HG03159 (cell line): ENCODE data around the gene NRP2.

Source experiments
- ATAC-seq: cut with Tn5 transposase; IDR thresholded peaks from one replicate; pipeline ENCODE4 v1.9.1; 2021; ENCODE audit warnings: mild to moderate bottlenecking, moderate library complexity; ENCODE audit not compliant: unreplicated experiment

NRP2 gene

DNA sequence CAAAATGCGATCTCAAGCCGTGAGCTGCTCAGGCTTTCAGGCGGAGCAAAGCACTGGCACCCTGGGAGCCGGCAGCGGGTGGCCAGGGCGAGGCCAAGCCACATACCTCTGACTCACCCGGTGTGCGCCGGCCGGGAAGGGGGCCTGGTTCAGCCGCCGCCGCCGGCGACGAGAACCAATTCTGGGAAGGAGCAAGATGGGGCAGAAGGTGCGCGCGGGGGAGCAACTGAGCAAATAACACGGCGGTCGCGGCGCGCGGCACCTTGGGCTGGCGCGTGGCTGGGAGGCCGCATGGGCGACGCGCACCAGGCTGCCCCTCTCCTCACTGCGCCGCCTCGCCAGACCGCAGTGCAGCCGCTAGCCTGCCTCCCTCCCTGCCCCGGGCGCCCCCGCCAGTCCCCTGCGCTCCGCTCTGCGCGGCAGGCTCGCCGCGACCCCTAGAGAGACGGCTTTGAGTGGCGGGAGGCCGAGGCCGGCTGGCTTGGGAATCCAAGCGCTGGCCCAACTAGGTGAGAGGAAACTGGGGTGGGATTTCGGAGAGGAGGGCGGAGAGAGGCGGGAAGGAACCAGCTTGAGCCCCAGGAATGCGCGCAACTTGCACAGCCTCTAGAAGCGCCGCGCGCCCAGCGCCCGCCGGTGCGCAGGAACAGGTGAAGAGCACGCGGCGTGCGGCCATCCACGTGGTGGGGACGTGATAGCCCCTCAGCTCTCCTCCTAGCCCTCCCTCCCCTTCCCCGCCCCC, 3.2 kb downstream of the NRP2 start:
- ATAC-seq = no peak

DNA sequence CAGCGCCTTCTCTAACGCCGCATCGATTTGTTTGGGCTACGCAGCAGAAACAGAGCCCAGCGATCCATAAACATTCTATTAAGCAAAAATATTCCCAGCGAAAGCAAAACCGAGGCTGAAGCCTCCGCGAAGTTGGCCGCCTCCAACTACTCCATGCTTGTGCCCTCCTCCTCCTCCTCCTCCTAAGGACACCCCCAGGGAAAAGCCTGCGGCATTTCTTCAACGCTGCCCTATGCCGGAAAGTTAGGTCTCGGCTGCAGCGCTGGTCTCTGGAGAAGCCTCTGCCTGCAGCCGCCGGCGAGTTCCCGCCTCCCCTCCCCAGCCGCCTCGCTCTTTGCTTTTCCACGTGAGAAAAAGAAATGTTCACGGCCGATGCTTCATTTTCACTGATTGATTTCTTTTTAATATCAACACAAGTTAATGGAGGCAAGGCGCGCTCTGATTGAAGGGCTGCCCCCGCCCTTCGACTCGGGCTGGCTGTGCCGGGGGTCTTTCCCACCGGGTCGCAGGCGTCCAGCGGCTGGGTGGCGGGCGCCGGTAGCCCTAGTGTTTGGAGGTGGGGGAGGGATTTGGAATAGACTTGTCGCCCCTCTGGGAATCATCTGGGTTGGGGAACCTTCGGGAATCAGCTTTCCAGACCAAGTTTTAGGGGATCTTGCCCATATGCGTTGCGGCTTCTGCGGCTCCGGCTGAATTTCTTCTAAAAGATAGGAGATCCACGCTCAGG, 3.9 kb downstream of the NRP2 start:
- ATAC-seq = no peak

DNA sequence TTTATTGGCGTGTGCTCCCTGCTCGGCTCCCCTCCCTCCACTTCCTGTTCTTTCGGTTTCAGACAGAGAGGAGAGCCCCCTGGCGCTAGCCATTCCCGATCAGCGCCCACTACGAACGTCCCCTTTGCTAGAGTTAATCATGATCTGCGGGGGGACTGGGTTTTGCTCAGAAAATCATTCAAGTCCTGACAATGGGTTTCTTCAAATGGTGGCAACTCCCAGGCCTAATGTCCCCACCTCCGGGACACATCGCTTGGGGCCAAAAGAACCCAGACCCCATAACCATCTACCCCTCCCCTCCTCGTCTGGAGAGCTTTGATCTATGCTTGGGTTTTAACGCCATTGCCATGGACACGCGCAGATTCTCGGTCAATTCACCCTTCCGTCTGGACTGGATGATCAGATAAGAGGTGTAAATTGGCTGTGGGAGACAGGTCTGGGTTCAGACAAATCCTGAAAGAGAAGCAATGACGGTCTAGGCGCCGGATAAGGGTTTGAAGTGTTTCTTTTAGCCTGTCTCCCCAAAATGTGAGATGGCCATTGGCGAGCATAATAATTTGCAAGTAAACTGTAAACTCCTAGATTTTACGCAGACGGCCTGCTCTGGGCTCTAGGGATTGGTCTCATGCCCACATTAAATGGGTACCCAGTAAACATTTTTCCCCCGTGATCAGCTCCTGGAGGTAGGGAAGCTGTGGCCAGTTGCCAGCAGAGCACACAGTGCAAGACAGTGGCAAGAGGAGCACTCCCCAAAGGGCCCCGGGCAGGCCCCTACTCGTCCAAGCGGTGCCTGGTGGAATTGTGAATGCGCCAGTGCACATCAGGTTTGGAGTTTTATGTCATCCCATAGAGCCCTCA, 4.7 kb downstream of the NRP2 start:
- no peak for ATAC-seq

DNA sequence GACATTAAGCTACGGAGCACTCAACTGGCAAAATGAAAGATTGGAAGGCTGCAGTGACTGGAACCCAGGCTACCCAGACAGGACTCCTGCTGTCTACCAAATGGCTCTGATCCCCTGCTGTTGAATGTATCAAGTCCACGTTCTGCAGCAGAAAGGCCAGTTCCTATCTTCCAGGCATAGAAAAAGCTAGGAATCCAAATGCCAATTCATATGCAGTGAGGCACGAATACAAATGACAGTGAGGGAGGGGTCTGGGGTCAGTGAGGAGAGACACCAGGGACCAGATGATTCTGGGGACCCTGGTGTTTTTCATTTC, 5.3 kb downstream of the NRP2 start:
- ATAC-seq = no peak

DNA sequence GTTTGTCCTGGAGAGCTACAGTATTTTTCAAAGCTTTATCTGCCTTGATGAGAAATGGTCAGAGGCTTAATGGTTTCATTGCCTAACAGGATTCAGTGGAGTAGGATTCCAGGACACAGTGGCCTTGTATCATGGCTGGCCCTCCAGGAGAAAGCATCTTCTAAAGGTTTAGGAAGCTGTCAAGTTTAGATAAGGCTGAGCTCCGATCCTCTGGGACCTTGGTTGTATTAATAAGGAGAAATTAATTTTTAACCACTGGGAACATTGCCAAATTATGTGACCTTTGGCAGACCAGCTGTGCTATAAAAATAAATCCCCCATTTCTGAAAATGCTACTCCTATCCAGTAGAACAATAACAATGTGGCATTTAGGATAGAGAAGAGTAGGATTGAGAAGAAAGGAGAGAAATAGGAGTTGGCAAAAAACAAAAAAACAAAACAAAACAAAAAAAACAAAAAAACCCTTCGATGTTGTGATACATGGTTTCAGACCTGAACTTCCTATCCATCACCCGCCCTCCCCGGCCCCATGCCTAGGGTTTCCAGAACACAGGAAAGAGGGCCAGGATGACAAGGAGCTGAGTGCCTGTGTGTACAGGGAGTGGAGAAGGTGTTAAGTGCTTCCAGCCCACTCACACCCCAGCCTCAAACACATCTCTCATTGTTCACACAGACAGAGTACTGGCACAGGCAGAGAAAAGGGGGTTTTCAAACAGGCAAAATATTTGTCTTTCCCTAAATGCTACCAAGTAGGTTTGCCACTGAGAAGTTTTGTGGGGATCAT, 6.3 kb downstream of the NRP2 start:
- no peak for ATAC-seq

DNA sequence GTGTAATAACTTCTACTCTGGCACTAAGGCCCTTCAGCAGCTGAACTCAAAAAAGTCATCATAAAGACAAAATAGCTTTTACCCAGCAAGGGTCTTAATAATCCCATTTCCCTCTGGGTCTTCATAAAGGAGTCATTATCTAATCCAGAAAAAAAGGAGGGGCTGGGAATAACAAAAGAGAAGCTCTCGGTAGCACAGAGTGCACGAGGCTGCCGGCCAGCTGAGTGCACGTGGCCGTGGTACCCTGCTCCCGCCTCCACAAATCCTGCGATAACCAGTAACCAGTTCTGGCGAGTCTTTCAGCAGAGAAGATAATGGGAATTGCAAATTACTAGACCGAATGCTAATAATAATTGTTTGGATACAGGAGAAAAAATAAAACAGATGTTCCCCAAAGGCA, 7.5 kb downstream of the NRP2 start:
- no peak for ATAC-seq

DNA sequence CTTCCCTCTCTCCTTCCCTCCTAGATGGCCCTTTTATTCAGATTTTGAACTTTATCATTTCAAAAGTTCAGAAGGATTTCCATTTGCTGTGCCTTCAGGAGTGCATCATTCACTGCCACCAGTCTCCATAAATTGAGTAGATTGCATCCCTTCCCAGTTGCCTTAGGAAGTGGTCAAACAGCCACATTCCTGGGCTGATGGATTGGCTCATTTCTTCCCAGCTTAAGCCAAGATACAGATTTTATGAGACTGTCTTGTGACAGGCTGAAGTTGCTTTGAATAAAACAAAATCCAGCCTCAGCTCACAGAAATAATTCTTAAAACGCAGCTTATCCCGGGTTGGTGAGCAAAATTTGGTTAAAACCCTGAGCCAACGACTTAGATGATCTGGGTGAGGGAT, 9.8 kb downstream of the NRP2 start:
- ATAC-seq = no peak

DNA sequence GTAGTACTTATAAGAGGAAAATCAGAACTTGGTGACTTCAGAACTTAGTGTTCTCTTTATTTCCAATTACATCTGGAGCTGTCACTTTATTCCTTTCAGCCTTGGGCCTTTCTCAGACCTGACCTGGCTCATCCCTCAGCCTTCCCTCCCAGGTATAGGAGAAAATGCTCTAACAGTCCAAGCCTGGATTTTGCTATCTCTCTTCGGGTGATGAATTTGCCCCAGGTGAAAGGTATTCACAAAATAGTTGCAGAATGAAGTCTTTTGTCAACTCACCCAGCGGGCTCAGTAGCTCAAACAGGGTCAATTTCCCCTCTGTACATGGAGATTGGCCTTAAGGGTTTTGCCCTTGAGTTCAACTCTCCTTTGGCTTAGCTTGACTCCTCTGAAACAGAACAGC, 12.0 kb downstream of the NRP2 start:
- ATAC-seq = no peak

DNA sequence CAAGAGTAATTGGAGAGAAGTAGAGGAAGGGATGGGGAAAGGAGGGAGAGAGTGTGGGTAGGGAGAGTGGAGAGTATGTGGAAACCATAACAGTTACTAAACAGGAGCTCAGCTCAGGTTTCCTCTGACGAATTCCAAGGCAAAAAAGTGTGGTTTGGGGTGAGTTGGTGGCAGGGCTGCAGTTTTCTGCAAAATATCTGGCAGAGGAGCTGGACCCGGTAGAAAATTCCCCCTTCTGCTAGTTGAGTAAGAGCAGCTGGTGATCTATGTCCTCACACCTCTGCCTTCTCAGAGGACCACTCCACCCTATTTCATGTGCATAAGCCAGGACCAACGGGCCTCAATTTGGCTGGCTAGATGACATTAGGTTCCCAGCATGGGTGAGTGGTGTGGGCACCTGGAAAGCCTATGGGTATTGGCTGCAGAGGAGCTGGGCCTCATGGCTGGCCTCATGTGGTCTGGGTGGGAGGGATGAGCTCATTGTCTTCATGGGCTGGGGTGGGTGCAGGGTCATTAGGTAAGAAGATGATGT, 13.2 kb downstream of the NRP2 start:
- no peak for ATAC-seq

DNA sequence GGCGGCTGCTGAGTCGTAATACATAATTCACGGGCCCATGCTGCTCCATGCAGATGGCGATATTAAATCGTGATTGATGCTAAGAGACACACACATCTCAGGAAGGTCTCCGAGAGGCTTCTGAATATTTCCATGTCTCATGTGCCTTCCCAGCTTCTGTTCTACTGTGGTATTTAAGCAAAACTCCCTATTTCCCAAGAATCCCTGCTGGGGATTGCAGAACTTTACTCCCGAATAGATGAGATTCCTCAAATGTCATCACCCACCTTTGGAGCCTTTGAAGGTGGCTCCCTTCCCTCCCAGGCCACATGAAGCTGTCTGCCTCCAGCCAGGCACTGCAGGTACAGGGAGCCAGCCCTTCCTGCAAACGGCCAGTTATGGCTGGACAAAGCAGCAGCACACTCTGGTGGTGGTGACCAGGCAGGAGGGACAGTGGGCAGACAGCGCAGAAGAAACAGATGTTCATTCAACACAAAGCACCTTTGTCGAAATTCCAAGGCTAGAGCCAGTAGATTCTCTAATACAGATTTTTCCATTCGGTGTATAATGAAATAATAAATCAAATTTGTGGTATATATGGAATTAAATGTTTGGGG, 14.1 kb downstream of the NRP2 start:
- no peak for ATAC-seq

DNA sequence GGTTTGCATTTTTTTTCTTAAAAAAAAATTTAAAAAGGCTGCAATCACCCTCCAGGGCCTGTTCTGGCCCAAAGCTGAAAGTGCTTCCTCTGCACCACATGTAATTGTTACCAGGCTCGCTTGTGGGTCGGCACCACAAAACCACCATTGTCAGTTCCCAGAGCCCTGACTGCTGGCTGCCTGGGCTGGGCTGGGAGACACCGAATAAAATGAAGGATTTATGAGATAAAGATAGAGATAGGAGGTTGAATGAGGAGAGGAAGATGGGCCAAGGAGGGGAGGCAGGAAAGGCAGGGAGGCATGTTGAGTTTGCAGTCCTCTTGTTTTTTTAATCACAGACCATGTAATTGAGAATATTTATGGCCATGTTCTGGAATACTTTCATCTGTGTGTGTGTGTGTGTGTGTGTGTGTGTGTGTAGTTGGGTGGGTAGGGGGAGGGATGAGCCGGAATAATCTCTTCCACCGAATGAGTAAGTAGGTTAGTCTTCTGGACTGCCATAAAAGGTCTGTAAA, 14.7 kb downstream of the NRP2 start:
- ATAC-seq = no peak

DNA sequence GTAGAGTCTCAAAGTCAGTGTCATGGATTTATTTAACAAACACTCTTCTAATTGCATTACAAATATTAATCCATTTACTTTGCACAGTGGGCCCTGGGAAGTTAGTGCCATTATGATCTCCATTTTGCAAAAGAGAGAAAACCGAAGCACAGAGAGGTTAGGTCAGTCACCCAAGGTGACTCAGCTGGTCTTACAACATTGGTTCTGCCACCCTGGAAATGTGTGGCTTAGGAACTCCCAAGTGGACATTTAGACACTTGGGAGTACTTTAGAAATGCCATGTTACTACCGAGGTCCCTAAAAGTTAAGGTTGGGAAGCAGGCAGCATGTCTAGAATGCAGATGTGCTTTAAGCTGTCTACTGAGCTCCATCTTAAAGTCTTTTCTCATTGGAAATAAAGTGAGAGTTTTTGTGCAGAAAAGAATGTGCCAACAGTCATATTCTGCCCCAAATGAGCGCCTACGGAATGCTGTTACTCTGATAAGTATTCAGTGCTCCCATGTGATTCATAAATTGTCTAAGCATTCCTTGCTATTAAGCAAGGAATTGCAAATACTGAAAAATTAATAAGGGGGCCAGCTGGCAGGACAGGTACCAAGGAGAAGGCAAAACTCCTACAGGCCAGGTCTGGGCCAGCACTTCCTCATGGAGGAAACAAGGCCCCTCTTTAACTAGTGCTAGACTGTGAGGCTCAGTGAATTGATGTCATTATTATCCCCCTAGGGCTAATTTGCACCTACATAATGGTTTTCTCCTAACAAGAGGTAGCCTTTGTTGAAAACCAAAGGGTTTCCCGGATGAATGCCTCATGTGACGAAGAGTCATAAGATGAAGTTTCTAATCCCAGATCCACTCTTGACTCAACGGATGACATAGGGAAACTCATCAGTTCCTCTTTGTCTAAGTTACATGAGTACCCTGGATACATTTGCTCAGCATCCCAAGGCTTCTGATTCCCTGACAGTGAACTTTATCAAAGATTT, 16.3 kb downstream of the NRP2 start:
- no peak for ATAC-seq

DNA sequence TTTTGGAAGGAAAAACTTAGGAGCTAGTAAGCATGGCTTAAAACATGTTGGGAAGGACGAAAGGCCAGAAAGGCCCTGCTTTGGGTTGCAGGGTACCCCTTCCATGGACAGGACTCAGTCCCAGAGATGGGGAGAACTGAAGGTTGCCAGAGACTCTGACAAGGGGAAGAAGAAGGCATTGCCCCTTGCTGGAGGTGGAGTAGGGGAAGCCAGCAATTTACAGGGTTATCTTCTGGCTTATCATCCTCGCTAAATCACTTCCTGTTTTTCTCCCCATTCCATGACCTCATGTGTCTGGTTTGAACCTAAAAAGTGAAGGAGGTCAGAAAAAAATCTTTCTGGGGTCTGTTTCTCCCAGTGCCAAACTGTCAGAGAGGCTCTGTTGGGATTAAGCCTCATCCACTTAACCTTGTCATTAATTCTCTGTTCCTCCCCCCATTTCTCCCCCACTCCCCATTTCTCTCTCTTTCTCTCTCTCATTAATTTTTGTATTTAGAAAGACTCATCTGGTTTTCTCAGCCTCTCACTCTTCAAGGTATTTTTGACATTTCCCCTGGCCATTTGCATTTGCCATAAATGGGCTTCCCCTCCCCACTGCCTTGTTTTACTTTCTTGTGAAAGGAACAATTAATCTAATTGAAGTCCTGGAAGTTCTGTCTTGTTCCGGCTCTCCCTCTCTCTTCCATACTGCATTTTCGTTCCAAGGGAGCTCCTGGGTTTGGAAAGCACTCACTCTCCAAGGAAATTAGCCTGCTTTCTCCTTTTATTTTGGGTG, 17.4 kb downstream of the NRP2 start:
- ATAC-seq = no peak

DNA sequence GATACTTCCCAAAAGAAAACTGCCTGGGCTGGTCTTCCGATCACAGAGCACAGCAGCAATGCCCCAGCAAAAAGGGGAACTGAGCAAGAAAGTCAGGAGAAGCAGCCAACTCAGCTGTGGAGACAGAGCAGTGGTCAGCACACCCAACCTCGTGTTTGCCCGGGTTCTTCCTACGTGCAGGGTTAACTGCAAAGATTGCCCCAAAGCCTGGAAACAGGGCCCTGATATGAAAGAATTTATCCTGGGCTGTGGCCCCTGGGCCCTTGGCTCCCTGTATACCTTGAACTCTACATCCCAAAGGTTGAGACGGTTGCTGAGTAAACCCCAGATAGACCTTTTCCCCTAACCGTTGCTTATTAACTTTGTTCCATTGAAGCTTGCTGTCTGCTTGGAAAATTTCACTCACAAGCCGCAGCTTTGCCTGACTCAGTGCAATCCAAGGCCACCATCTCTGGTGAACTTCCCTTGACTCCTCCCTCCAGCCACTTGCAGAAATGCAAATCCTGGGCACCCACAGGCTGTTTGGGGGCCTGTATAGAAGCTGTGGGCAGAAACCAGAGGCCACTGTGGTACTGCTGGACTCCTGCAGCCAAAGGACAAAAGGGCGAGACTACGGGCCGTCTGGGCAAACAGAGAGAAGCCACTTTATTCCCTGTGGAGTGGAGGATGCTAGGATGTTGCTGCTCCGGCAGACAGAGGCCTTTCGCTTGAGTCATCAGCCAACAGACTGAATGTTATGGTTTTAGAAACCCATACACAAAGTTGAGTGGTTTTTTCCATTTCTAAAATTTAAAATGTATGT, 18.2 kb downstream of the NRP2 start:
- ATAC-seq = peak; percentile 56

DNA sequence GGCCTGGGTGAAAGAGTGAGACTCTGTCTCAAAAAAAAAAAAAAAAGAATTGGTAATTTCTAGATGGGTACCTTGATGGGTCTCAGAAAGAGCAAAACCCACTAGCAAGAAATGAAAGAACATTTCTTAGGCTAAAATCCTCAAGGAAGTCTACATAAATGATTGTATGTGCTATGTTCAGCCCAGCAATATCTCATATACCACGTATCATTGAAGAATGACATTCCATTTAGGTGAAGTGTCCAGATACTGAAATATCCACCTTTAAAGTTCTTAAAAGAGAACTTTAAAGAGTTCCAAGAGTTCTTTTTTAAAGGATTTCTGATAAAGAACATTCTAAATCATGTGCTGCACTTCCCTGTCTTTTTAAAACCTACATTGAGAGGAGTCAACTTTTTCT, 19.2 kb downstream of the NRP2 start:
- no peak for ATAC-seq

DNA sequence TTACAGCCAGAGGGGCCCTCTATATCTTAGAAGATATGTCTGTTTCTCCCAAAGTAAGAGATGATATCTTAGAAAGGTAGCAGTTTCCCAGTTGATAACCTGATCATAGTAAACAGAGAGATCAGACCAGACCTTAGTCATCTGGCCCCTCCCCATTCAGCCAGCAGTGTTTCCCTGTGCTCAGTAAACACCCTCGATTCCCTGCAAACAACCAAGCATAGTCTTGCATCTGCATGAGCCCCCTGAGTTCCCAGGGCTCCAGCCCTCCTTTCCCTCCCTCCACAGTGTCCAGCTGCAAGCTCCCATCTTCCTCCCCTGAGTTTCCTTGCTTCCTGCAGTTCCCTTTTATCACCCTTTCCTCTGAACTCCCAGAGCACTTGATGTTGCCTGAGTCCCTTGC, 20.3 kb downstream of the NRP2 start:
- ATAC-seq = no peak

DNA sequence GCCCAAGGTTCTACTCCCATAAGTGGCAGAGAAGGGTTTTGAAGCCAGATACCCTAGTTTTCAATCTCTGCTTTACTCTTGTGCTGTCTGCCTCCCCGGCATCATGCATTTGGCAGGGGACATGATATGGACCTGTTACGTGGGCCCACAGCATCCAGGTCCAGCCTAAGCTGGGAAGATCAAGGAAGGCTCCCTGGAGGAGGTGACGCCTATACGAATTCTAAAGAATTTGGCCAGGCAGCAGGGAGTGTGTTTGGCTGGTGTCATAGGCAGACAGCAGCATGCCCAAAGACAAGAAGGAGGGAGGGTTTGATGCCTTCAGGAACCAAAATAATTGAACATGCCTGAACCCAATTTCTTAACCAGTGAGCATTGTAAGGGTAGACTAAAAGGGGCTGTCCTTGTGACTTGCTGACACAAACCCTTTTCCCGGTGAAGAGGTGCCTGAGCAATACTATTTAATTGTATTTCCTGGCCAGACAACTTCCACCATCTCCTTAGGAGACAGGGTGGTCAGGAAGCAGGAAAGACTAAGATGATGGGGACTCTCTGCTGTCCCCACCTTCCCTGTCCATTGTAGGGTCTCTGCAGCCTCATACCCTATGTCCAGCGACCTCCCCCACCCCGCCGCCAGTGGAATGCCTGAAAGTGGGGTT, 21.3 kb downstream of the NRP2 start:
- ATAC-seq = no peak
